Liver (tissue), 3 donors: ENCODE measurements around the gene DOCK6.

Experiments
- GABPA ChIP-seq, 2 donors: IDR thresholded peaks in 1 of 2; conservative IDR thresholded peaks in 1 of 2; 2 replicates each; pipeline ENCODE4 v1.6.1; 2016; ENCODE audit warnings: antibody characterized with exemption in 2 of 2, mild to moderate bottlenecking in 1 of 2, moderate library complexity in 1 of 2
- SP1 ChIP-seq: IDR thresholded peaks from 2 replicates; pipeline ENCODE4 v1.6.1; 2018; ENCODE audit warnings: antibody characterized with exemption, mild to moderate bottlenecking
- TAF1 ChIP-seq: conservative IDR thresholded peaks from 2 replicates; pipeline ENCODE4 v1.6.1; 2016; ENCODE audit warnings: antibody characterized with exemption, mild to moderate bottlenecking
- YY1 ChIP-seq: IDR thresholded peaks from 2 replicates; pipeline ENCODE4 v1.6.1; 2016; ENCODE audit warnings: antibody characterized with exemption, mild to moderate bottlenecking
- TF ChIP-seq, protein P1 (sequence below): fragments of 150-350 bp; IDR thresholded peaks from 2 replicates; pipeline ENCODE4 v1.5.1; 2017; ENCODE audit warnings: improper control_type of control experiment, low read depth, low read length; ENCODE audit not compliant: missing input control
- donor health status: healthy.
- donor health status: healthy.

DNA sequence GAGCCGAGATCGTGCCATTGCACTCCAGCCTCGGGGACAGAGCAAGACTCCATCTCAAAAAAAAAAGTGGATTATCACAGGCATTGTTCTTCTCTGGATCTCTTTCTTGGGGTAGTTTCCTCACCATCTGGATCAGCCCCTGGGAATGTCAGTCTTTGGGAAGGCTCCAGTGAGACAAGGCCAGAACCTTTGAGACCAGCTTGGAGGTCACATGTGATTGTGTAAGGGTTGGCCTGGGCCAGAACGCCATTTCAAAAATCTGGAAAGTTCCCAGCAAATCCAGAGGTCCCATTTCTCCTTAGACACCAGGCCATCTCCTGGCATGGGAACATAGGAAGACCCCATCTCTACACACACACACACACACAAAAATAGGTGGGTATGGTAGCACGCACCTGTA, 37.2 kb downstream of the DOCK6 start:
- TF ChIP-seq YY1: peak; percentile 63
- TF ChIP-seq, protein P1, sequence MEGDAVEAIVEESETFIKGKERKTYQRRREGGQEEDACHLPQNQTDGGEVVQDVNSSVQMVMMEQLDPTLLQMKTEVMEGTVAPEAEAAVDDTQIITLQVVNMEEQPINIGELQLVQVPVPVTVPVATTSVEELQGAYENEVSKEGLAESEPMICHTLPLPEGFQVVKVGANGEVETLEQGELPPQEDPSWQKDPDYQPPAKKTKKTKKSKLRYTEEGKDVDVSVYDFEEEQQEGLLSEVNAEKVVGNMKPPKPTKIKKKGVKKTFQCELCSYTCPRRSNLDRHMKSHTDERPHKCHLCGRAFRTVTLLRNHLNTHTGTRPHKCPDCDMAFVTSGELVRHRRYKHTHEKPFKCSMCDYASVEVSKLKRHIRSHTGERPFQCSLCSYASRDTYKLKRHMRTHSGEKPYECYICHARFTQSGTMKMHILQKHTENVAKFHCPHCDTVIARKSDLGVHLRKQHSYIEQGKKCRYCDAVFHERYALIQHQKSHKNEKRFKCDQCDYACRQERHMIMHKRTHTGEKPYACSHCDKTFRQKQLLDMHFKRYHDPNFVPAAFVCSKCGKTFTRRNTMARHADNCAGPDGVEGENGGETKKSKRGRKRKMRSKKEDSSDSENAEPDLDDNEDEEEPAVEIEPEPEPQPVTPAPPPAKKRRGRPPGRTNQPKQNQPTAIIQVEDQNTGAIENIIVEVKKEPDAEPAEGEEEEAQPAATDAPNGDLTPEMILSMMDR: no peak
- no peak for TF ChIP-seq GABPA (IDR thresholded peaks at IDR 0.05 in 1 of 2, conservative IDR thresholded peaks at IDR 0.05 in 1 of 2)
- no peak for TF ChIP-seq TAF1
- no peak for TF ChIP-seq SP1
